Uterus (tissue), 2 donors: ENCODE data around the gene TDRD1.

Source experiments
- CTCF ChIP-seq, 4 experiments: fragments of 200-600 bp in 2 of 4; fragments of 450-650 bp in 2 of 4; sonication (generic) in 2 of 4; IDR thresholded peaks; one replicate each; pipeline ENCODE4 v1.5.1; 2016 to 2019; ENCODE audit warnings: antibody characterized with exemption in 4 of 4, mild to moderate bottlenecking in 2 of 4, moderate library complexity in 1 of 4
- POLR2A ChIP-seq, 2 donors: fragments of 450-650 bp; IDR thresholded peaks; one replicate each; pipeline ENCODE4 v1.6.1; 2016; ENCODE audit warnings: antibody characterized with exemption in 2 of 2, mild to moderate bottlenecking in 1 of 2, moderate library complexity in 1 of 2

- TF ChIP-seq CTCF (IDR thresholded peaks at IDR 0.05), result no peak
- no peak for TF ChIP-seq POLR2A (IDR thresholded peaks at IDR 0.05)
Observed at GRCh38 chr10:114233482-114233881, 54.3 kb downstream of the TDRD1 start.
